Measurements from ENCODE around the gene TGFBR3.

The TGFBR3 gene

DNA sequence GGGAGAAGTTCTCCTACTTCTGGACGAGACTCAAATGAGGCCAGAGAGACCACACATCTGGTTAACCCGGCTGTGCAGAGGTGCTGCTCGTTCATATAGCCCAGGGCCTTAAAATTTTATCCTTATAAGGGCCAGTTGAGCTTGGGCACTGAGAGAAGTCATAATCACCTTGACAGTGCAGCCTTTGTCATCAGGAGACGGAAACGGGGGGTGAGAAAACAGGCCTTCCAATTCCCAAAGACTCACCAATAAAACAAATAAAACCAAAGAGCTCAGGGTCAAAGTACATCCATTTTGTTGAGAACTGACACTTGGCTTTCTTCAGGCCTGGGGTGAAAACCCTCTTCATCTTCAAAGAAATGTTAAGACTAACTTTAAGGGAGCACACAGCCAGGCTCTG, 167.1 kb downstream of the TGFBR3 start:
- no peak for DNase-seq (ENCODE audit: insufficient read length)
- no peak for FAIRE-seq
- TF ChIP-seq POLR2A (IDR thresholded peaks at IDR 0.05; ENCODE audit: low read depth, low read length) (no peak), TAF1 (IDR thresholded peaks at IDR 0.05; ENCODE audit: borderline replicate concordance, low read depth, low read length) (no peak), POLR2AphosphoS5 (IDR thresholded peaks at IDR 0.05; ENCODE audit: low read depth, low read length) (no peak)

- FAIRE-seq (no peak), DNase-seq (ENCODE audit: insufficient read length) (no peak)
- TF ChIP-seq POLR2A (IDR thresholded peaks at IDR 0.05; ENCODE audit: low read depth, low read length) (no peak), POLR2AphosphoS5 (IDR thresholded peaks at IDR 0.05; ENCODE audit: low read depth, low read length) (no peak), TAF1 (IDR thresholded peaks at IDR 0.05; ENCODE audit: borderline replicate concordance, low read depth, low read length) (no peak)
Measured at GRCh38 chr1:91718368-91718767, 167.6 kb downstream of the TGFBR3 start.

GRCh38 chr1:91717839-91718238, 168.1 kb downstream of the TGFBR3 start:
- FAIRE-seq, result no peak

GRCh38 chr1:91716339-91716738, 169.6 kb downstream of the TGFBR3 start:
- FAIRE-seq (no peak), DNase-seq (ENCODE audit: insufficient read length) (no peak)
- TF ChIP-seq POLR2AphosphoS5 (IDR thresholded peaks at IDR 0.05; ENCODE audit: low read depth, low read length) (no peak), TAF1 (IDR thresholded peaks at IDR 0.05; ENCODE audit: borderline replicate concordance, low read depth, low read length) (no peak), POLR2A (IDR thresholded peaks at IDR 0.05; ENCODE audit: low read depth, low read length) (no peak)

More at GRCh38 chr1:91717839-91718238, 168.1 kb downstream of the TGFBR3 start:
- TF ChIP-seq TAF1 (IDR thresholded peaks at IDR 0.05; ENCODE audit: borderline replicate concordance, low read depth, low read length) (no peak), POLR2A (IDR thresholded peaks at IDR 0.05; ENCODE audit: low read depth, low read length) (no peak), POLR2AphosphoS5 (IDR thresholded peaks at IDR 0.05; ENCODE audit: low read depth, low read length) (no peak)
- no peak for DNase-seq (ENCODE audit: insufficient read length)

- DNase-seq (ENCODE audit: insufficient read length), result no peak
- FAIRE-seq, result no peak
- TF ChIP-seq POLR2AphosphoS5 (IDR thresholded peaks at IDR 0.05; ENCODE audit: low read depth, low read length), result no peak
- no peak for TF ChIP-seq POLR2A (IDR thresholded peaks at IDR 0.05; ENCODE audit: low read depth, low read length)
- no peak for TF ChIP-seq TAF1 (IDR thresholded peaks at IDR 0.05; ENCODE audit: borderline replicate concordance, low read depth, low read length)
Measured at GRCh38 chr1:91715416-91716000, 170.4 kb downstream of the TGFBR3 start.

- no peak for FAIRE-seq
- no peak for TF ChIP-seq POLR2AphosphoS5 (IDR thresholded peaks at IDR 0.05; ENCODE audit: low read depth, low read length)
- TF ChIP-seq POLR2A (IDR thresholded peaks at IDR 0.05; ENCODE audit: low read depth, low read length), result no peak
- no peak for TF ChIP-seq TAF1 (IDR thresholded peaks at IDR 0.05; ENCODE audit: borderline replicate concordance, low read depth, low read length)
- DNase-seq (ENCODE audit: insufficient read length), result no peak
Measured at GRCh38 chr1:91714867-91715381, 171.0 kb downstream of the TGFBR3 start.

- TF ChIP-seq TAF1 (IDR thresholded peaks at IDR 0.05; ENCODE audit: borderline replicate concordance, low read depth, low read length) (no peak), POLR2A (IDR thresholded peaks at IDR 0.05; ENCODE audit: low read depth, low read length) (no peak), POLR2AphosphoS5 (IDR thresholded peaks at IDR 0.05; ENCODE audit: low read depth, low read length) (no peak)
- no peak for DNase-seq (ENCODE audit: insufficient read length)
- peak; percentile 71 for FAIRE-seq
Measured at GRCh38 chr1:91712981-91713841, 172.7 kb downstream of the TGFBR3 start.

DNA sequence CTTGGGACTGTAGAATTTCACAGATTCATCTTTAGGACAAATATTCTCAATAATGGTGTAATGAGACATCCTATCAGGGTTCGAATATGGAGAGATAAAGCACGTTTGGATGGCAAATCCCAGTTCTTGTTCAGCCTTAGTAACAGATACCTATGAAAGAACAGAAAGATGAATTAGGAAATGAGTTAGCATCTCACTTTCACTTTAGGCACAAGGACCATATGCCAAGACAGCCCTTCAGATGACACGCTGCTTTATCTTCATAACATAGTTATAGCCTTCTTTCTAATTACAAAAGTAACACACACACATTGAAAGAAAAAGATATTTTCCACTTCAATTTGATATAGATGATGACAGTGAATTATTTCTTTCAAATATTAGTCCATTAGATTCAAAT, 173.6 kb downstream of the TGFBR3 start:
- TF ChIP-seq POLR2AphosphoS5 (IDR thresholded peaks at IDR 0.05; ENCODE audit: low read depth, low read length) (no peak), POLR2A (IDR thresholded peaks at IDR 0.05; ENCODE audit: low read depth, low read length) (no peak), TAF1 (IDR thresholded peaks at IDR 0.05; ENCODE audit: borderline replicate concordance, low read depth, low read length) (no peak)
- FAIRE-seq, result peak; percentile 87
- no peak for DNase-seq (ENCODE audit: insufficient read length)

DNA sequence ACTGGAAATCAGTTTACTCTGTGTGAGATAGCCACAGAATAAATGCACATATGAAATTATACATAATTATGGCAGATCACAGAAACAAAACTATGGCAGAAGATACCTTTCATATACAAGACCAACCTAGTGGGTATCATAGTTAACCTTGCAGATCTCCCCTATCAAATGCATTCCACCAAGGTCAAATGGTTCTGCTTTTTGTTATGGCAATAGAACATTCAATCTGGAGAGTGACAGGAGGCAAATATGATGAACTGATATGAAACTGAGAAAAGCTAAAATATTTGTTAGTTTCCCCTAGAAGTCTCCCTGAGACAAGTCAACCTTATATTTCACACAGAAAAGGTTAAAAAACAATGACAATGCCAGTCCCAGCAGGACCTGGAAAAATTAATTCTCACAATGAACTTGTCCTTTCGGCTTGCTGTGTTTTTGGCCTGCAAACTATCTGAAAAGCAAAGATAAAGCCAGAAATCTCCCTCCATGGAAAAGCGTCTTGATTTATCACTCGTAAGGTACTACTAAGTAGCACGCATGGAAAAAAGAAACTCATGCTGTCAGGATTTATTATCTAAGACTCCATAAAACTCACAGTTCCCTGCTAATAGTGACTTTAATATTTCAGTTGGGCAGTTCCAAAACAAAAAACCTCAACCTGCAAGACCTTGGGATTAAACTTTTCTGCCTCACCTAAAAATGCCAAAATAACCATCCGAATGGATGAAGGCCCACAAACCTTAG, 174.3 kb downstream of the TGFBR3 start:
- no peak for TF ChIP-seq POLR2AphosphoS5 (IDR thresholded peaks at IDR 0.05; ENCODE audit: low read depth, low read length)
- TF ChIP-seq TAF1 (IDR thresholded peaks at IDR 0.05; ENCODE audit: borderline replicate concordance, low read depth, low read length), result no peak
- no peak for TF ChIP-seq POLR2A (IDR thresholded peaks at IDR 0.05; ENCODE audit: low read depth, low read length)
- FAIRE-seq (peak; percentile 27), DNase-seq (ENCODE audit: insufficient read length) (no peak)

DNA sequence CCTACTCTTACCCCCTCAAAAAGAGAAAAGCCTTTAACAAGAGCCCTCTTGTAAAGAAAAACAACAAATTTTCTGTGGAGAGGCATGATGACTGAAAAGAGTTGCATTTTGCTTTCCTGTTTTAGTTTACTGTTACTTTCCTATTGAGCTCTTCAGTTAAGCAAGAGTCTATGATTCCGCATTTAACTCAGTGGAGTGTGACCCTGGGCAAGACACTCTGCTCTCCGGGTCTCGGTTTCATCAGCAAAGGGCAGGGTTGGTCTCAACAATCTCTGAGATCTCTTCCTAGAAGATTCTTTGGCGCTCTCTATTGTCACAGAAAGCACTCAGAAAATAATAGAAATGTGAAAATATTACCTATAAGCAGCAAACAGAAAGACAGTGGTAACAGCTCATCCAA, 175.7 kb downstream of the TGFBR3 start:
- TF ChIP-seq POLR2AphosphoS5 (IDR thresholded peaks at IDR 0.05; ENCODE audit: low read depth, low read length) (no peak), POLR2A (IDR thresholded peaks at IDR 0.05; ENCODE audit: low read depth, low read length) (no peak), TAF1 (IDR thresholded peaks at IDR 0.05; ENCODE audit: borderline replicate concordance, low read depth, low read length) (no peak)
- DNase-seq (ENCODE audit: insufficient read length), result no peak
- FAIRE-seq, result no peak

GRCh38 chr1:91708691-91709090, 177.3 kb downstream of the TGFBR3 start:
- DNase-seq (ENCODE audit: insufficient read length), result no peak
- FAIRE-seq, result no peak
- no peak for TF ChIP-seq POLR2AphosphoS5 (IDR thresholded peaks at IDR 0.05; ENCODE audit: low read depth, low read length)
- TF ChIP-seq TAF1 (IDR thresholded peaks at IDR 0.05; ENCODE audit: borderline replicate concordance, low read depth, low read length), result no peak
- no peak for TF ChIP-seq POLR2A (IDR thresholded peaks at IDR 0.05; ENCODE audit: low read depth, low read length)
